ENCODE measurements around the gene MRPL9.

Gene MRPL9

DNA sequence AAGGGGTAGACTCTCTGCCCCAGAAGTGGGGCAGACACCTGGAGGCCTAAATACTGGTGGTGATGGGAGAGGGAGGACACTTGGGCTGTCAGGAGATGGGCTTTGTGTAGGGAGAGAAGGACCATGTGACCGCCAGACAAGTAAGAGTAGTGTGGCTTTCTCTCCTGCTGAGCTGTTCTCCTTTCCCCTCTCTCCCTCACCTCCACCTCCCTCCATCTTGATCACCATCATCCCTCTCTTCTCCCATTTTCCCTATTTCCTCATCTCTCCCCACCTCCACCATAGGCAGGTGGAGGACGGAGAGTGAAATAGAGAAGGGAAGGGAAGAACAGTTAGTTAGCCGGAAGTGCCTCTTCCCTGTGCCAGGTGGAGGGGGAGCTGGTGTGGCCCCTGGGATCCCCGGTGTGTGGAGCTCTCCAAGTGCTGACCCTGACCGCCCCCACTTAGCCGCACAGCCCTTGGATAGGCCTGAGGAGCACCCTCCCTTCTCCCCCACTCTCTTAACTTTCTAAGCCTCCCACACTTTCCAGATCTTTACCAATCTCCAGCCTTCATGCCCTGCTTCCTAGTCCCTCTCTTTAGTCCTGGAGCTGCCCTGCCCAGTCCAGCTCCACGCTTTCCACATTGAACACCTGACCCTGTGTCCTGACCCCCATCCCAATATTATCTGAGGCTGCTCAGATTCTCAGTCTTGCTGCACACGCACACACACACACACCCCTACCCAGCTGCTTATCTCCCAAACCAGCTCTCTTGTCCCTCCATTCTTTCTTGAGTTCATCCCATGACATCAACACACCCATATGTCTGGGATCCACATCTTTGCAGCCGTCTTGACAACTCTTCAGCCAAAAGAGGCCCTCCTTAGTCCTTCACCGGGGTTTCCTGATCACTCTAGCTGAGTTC, 48.2 kb downstream of the MRPL9 start:
- ChIA-PET POLR2A (ENCODE audit: low non-redundant PET) (no interaction called here), CTCF (interaction anchor here (0.5 to 0.6 kb wide), 2 partner anchors 29 to 221 kb away, joined by 3 read pairs; no protein-coding TSS in a partner anchor)

DNA sequence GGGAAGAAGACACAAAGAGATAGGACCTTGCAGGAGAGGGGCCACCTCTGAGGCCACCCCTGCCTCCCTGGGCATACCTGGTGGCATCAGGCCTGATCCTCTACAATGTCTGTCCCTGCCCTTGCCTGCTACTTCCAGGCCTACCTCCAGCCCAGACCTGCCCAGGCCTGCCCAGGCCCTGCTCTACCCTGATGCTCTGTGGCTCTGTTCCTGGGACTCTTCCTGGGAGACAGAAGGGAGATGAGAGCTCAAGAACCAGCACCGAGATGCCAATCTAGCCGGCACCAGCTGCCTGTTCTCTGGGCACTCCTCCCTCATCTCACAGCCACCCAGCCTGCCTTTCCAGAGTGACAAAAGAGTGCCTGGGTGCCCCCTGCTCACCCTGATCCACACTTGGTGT, 49.4 kb downstream of the MRPL9 start:
- peak; percentile 34 for DNase-seq (ENCODE audit: low spot score)
- TF ChIP-seq, protein P1, sequence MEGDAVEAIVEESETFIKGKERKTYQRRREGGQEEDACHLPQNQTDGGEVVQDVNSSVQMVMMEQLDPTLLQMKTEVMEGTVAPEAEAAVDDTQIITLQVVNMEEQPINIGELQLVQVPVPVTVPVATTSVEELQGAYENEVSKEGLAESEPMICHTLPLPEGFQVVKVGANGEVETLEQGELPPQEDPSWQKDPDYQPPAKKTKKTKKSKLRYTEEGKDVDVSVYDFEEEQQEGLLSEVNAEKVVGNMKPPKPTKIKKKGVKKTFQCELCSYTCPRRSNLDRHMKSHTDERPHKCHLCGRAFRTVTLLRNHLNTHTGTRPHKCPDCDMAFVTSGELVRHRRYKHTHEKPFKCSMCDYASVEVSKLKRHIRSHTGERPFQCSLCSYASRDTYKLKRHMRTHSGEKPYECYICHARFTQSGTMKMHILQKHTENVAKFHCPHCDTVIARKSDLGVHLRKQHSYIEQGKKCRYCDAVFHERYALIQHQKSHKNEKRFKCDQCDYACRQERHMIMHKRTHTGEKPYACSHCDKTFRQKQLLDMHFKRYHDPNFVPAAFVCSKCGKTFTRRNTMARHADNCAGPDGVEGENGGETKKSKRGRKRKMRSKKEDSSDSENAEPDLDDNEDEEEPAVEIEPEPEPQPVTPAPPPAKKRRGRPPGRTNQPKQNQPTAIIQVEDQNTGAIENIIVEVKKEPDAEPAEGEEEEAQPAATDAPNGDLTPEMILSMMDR (conservative IDR thresholded peaks at IDR 0.05; ENCODE audit: low read depth): no peak
- ChIA-PET CTCF (interaction anchor here (0.6 kb wide), 1 partner anchor 19 kb away, joined by 3 read pairs; no protein-coding TSS in a partner anchor), POLR2A (ENCODE audit: low non-redundant PET) (no interaction called here)
- H3K27ac ChIP-seq: no peak overlapping the region

More for the DNA sequence above, 48.2 kb downstream of the MRPL9 start:
- TF ChIP-seq, protein P1 (conservative IDR thresholded peaks at IDR 0.05; ENCODE audit: low read depth): no peak
- no peak for DNase-seq (ENCODE audit: low spot score)
- no peak overlapping the region for H3K27ac ChIP-seq

DNA sequence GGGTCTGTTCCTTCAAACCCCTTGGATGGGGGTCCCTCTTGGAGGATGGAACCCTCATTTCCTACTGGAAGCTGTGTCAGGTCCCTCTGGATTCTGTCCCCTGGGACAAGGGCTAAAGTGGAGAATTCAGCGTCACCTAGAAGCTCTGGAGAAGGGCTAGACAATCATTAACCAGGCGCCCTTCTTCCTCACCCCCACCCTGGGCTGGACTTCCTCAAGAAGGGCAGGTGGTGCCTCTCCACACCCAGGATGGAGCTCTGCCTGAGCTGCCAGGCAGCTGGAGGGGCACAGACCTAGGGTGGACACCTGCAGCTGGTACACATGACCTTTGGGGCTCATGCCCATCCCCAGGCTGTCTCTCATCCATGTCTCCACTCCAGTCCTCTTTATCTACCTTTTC, 50.3 kb downstream of the MRPL9 start:
- no peak overlapping the region for H3K27ac ChIP-seq
- TF ChIP-seq, protein P1 (conservative IDR thresholded peaks at IDR 0.05; ENCODE audit: low read depth): no peak
- no peak for DNase-seq (ENCODE audit: low spot score)
- ChIA-PET POLR2A (ENCODE audit: low non-redundant PET) (no interaction called here), CTCF (interaction anchor here (0.5 kb wide), 1 partner anchor 12 kb away, joined by 3 read pairs; no protein-coding TSS in a partner anchor)

DNA sequence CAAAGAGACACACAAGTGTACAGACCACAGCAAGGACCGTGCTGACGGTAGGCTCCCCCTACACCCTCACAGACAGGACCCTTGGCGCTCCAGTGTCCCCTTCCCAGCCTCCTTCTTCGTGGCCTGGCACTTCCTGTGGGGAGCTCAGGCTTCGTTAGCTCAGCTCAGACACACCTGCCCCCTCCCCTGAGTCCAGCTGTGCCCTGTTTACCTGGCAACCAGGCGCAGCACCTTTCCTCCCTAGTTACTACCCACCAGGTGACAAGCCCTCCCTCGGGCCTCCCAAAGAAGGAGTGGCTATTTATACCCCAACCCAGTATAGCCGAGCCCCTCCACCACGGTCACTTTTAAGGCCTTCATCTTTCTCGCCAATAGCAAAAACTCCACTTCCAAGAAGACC, 51.3 kb downstream of the MRPL9 start:
- TF ChIP-seq, protein P1 (conservative IDR thresholded peaks at IDR 0.05; ENCODE audit: low read depth): no peak
- CTCF ChIA-PET: interaction anchor here (0.8 kb wide), 1 partner anchor 19 kb away, joined by 5 read pairs; no protein-coding TSS in a partner anchor
- POLR2A ChIA-PET (ENCODE audit: low non-redundant PET): no interaction called here

DNA sequence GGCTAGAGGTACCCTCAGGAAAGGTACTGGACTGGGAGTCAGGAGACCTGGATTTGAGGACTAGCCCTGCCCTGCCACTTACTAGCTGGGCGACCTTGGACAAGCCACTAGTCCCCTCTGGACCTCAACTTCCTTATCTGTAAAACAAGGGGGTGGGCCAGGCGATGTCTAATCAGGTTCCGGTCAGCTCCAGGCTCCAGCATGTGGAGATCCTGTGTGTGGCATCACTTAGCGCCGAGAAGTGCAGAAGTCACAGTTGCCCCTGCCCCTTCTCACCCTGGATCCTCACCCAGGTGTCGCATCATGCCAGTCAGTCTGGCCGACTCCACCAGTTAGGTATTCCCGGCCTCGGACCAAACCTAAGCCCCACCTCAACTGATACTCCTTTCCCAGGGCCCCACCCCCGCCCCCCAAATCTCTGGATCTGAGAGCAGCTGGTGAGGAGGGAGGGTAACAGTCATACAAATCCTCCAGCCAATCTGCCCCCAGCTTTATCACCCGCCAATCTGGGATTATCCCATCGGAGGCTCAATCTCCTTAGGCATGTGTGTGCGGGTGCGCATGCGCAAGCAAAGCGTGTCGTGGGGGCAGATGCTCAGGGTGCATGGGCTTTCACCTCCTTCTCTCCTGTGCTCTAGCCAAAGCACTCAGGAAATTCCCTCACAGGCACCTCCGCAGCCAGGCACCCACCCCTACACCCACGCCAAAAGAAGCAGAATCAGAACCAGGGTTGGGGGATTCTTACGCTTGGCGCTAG, 52.1 kb downstream of the MRPL9 start:
- POLR2A ChIA-PET (ENCODE audit: low non-redundant PET): no interaction called here
- TF ChIP-seq, protein P1 (conservative IDR thresholded peaks at IDR 0.05; ENCODE audit: low read depth): no peak
- CTCF ChIA-PET: no interaction called here
- no peak overlapping the region for H3K27ac ChIP-seq
- DNase-seq (ENCODE audit: low spot score): no peak

More for the DNA sequence above, 51.3 kb downstream of the MRPL9 start:
- no peak for DNase-seq (ENCODE audit: low spot score)
- no peak overlapping the region for H3K27ac ChIP-seq

DNA sequence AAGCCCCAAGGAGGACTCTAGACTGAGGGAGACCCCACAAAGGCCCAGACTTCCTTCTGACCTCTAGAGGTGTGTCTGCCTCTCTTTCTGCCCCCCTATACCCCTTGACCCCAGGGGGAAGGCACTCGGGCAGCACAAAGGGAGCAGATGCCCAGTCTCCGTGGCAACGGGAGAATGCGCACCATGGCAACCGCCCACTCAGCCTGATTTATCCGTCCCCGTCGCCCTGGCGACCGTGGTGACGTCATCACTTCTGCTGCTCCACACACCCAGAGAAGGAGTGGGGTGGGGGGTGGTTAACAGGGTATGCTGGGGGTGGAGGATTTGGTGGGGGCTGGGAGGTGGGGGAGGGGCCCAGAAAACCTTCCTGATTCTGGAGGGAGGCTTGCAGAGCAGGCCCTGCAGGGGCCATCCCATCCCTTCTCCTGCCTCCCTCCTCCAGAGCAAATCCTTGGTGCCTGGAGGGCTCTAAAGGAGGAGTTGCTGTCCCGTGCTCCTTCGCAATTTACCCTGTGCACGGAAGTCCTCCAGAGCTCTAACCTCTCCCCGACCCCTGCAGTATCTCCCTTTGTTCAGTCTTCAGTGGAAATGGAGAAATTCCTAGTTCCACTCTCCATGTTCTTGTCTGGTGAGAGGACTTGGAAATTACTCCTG, 53.0 kb downstream of the MRPL9 start:
- POLR2A ChIA-PET (ENCODE audit: low non-redundant PET): no interaction called here
- TF ChIP-seq, protein P1 (conservative IDR thresholded peaks at IDR 0.05; ENCODE audit: low read depth): no peak
- H3K27ac ChIP-seq: no peak overlapping the region
- CTCF ChIA-PET: no interaction called here
- DNase-seq (ENCODE audit: low spot score): no peak

Measured in RWPE1 (cell line).